Stomach (tissue), 4 donors: ENCODE measurements around the gene EHBP1L1.

ENCODE experiments used
- POLR2A ChIP-seq, 4 donors: fragments of 450-650 bp; IDR thresholded peaks; one replicate each; pipeline ENCODE4 v1.6.1; 2016; ENCODE audit warnings: antibody characterized with exemption in 4 of 4, control low read depth in 2 of 4, mild to moderate bottlenecking in 1 of 4, moderate library complexity in 1 of 4
- POLR2AphosphoS5 ChIP-seq, 3 donors: sonication (generic); formaldehyde crosslinking; IDR thresholded peaks; one replicate each; pipeline ENCODE4 v1.6.1; 2016; ENCODE audit warnings: antibody characterized with exemption in 3 of 3

DNA sequence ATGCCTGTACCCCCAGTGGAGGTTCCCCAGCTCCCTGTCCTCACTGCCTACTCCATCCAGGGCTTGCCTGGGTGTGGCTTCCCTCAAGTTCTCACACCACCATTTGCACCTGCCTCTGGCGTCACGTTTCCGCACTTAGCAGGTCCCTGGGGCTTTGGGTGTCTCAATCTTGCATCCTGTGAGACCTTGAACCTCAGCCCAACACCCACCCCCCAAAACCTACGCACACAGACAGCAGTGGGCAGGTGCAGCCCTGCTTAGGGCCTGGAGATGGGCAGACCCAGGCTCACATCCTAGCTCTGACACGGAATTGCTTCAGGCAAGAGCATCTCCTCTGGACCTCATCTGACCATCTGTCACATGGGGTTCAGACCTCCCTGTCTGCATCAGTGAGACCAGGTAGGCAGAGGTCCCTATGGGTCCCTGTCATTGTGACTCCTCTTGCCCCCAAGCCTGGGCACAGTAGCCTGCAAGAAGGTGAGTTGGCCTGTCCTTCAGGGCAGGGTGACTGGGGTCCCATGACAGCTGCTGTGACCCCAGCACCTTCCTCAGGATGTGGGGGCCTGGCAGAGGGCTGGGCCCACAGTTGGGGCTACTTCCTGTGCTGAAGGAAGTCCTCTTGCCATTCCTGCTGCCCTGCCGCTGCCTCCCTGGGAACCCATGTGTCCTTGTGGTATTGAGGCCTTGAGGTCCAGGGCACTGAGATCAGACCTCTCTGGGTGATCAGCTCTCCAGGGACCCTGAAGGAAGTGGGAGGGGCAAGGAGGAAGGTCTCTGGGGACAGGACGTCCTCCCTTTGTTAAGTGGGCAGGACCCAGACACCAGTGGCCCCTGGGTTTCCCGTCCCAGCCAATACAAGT, 64.0 kb downstream of the EHBP1L1 start:
- TF ChIP-seq POLR2A (IDR thresholded peaks at IDR 0.05) (no peak), POLR2AphosphoS5 (IDR thresholded peaks at IDR 0.05) (peak in 1 of 3 donors; percentile 30)
